Measurements from ENCODE around the gene CDK2AP2.
"Not testable (repeated sequence)": the region's sequence is repeated elsewhere in the genome, so short reads cannot be mapped to it uniquely, and the experiment has no call there.

The CDK2AP2 gene

DNA sequence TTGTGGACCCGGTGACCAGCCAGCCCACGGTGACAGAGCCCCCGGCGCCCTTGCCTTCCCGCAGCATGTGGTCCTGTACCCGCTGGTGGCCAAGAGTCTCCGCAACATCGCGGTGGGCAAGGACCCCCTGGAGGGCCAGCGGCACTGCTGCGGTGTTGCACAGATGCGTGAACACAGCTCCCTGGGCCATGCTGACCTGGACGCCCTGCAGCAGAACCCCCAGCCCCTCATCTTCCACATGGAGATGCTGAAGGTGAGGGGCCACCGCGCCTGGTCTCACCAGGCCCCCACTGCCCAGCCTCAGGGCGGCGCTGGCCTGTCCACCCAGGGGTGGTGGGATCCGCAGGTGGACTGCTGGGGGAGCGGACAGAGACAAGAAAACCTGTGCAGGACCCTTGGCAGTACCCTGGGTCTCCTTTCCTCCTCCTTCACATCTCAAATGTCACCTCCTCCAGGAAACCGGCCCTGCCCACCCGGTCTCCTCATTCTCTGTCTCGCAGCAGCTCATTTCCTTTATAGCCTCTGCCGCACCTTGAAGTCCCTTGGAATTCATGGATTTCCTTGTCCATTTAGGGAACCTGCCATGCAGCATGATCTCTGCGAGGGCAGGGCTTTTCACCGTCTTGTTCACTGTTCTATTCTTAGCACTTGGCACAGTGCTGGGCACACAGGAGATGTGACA, 18.6 kb downstream of the CDK2AP2 start:
- no peak for DNase-seq

- no peak for DNase-seq
Observed at GRCh38 chr11:67486481-67487195, 21.3 kb downstream of the CDK2AP2 start.

DNA sequence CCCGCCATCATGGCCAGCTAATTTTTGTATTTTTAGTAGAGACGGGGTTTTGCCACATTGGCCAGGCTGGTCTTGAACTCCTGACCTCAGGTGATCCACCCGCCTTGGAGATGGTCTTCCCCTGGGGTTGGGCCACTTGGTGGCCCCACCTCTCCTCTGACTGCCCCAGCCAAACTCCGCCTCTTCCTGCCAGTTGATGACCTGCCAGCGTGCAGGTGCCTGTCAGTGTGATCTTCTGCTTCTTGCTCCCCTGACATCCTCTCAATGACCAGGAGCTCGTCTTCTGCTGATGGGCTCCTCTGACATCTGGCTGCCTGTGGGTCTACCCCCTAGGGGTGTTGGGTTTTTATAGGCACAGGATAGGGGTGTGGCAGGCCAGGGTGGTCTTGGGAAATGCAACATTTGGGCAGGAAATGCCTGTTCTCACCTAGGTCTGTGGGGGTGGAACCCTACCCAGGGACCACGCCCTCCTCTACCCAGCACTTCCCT, 22.0 kb downstream of the CDK2AP2 start:
- not testable (repeated sequence) for DNase-seq

- DNase-seq = no peak
Observed at GRCh38 chr11:67484847-67485311, 23.1 kb downstream of the CDK2AP2 start.

GRCh38 chr11:67483831-67484665, 23.9 kb downstream of the CDK2AP2 start:
- DNase-seq = no peak

DNA sequence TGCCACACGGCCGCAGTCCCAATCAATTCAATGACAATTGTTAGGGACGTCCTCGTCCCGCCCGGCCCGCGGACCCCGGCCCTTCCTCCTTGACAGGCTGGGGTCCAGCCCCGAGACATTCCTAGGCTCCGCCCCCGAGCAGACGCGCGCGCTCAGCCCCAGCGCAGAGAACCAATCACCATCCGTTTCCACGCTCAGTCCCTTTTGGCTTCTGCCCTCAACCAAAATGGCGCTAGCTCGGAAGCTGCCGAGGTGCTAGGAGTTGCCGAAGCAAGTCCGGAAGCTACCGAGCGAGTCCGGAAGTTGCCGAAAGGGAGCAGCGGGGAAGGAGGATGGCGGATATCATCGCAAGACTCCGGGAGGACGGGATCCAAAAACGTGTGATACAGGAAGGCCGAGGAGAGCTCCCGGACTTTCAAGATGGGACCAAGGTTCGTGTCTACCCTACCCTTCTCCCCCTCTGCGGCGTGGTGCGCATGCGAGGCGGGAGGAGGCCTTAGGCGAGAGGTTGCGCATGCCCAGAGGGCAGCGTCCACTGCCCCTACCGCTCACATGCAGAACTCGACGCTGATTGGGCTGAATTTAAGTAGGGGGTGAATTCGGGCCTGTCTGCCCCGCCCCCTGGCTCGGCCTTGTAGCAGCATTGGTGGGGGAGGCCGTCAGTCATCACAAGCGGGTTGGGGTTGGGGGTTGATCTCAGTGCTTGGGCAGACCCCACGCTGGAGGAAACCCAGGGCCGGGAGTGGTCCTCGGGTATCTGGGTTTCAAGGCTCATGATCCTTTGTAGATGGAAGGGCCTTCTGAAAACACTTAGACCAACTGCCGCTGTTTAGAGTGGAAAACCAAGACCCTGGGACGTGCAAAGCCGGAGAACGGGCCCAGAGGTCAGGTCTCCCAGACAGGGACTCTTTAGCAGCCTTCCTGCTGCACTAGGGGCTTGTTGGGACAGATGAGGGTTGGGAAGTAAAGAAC, 24.8 kb downstream of the CDK2AP2 start, which contains the start of gene AIP:
AIP (plus strand) TSS at position 200 of the 972 bp plus-strand sequence; CDS start at position 333, 133 bp downstream.
- peak; percentile 97 for DNase-seq

GRCh38 chr11:67482275-67482826, 25.6 kb downstream of the CDK2AP2 start:
- no peak for DNase-seq

DNA sequence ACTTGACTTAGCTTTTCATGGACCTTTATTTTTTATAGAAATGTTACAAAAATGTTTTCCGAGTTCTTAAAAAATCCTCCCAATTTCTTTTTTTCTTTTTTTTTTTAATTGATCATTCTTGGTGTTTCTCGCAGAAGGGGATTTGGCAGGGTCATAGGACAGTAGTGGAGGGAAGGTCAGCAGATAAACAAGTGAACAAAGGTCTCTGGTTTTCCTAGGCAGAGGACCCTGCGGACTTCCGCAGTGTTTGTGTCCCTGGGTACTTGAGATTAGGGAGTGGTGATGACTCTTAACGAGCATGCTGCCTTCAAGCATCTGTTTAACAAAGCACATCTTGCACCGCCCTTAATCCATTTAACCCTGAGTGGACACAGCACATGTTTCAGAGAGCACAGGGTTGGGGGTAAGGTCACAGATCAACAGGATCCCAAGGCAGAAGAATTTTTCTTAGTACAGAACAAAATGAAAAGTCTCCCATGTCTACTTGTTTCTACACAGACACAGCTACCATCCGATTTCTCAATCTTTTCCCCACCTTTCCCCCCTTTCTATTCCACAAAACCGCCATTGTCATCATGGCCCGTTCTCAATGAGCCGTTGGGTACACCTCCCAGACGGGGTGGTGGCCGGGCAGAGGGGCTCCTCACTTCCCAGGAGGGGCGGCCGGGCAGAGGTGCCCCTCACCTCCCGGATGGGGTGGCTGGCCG, 30.5 kb downstream of the CDK2AP2 start:
- not testable (repeated sequence) for DNase-seq

- not testable (repeated sequence) for DNase-seq
Observed at GRCh38 chr11:67476692-67477091, 31.3 kb downstream of the CDK2AP2 start.

DNA sequence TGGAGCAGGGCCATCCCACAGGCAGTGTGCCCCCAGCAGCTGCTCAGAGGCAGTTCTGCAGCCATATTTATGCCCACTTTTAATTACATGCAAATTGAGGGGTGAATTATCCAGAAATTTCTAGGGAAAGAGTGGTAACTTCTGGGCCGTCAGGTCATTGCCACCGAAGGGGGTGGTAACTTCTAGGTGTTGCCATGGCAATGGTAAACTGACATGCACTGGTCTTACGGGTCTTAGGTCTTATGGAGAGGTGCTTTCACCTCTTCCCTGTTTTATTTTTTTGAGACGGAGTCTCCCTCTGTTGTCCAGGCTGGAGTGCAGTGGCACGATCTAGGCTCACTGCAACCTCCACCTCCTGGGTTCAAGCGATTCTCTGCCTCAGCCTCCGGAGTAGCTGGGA, 35.1 kb downstream of the CDK2AP2 start:
- no peak for DNase-seq

GRCh38 chr11:67470337-67471002, 37.5 kb downstream of the CDK2AP2 start:
- DNase-seq = no peak

GRCh38 chr11:67469508-67469811, 38.5 kb downstream of the CDK2AP2 start:
- DNase-seq = no peak

GRCh38 chr11:67468759-67469507, 39.0 kb downstream of the CDK2AP2 start, which contains the start of gene TMEM134:
TSS of gene TMEM134 (minus strand) at chr11:67469251. CDS start at chr11:67469192, 59 bp downstream.
- DNase-seq = peak; percentile 91

- no peak for DNase-seq
Observed at GRCh38 chr11:67468456-67468758, 39.6 kb downstream of the CDK2AP2 start.

DNA sequence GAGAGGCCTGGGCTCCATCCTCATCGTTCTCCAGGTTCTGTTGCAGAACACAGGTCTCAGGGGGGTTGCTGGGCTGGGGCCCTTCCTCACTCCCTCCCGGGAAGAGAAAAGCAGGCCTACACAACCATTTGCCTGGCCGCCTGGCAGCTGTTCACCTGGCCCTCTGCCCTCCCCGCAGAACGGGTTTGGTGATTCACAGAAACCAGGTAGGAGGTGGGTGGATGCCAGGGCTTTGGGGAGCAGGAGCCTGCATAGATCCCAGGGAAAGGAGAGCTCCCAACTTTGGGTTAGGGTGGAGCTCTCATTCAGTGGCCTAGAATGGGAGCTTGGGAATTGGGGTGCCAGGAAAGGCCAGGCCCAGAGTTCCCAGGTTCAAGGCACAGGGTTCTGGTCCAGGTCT, 39.9 kb downstream of the CDK2AP2 start:
- no peak for DNase-seq

GRCh38 chr11:67466962-67467771, 40.8 kb downstream of the CDK2AP2 start:
- no peak for DNase-seq

DNA sequence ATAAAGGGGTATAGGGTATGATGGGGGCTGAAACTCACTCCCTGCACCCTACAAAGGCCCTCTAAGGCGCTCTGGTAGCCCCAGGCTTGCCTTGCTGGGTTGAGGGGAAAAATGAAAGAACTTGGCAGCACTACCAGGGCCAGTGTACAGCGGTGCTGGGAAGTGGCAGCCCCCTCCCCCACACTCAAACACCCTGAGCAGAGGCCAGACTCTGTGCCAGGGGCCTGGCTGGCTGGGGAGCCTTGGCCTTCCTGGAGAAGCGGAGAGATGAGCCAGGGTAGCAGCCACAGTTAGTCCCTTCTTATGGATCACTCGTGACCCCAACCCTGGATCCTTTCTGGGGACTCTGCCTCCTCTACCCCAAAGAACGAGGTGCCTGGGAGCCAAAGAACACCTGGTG, 41.6 kb downstream of the CDK2AP2 start:
- DNase-seq = no peak

DNA sequence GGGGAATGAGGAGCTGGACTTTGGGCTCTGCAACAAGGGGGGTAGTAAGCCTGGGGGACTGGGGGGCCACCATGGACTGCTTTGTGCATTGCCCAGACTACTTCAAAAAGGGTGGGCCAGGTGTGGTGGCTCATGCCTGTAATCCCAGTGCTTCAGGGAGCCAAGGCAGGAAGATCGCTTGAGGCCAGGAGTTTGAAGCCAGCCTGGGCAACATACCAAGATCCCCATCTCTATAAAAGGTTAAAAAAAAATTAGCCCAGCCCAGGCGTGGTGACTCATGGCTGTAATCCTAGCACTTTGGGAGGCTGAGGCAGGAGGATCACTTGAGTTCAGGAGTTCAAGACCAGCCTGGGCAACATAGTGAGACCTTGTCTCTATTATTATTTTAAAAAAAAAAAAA, 42.4 kb downstream of the CDK2AP2 start:
- DNase-seq = not testable (repeated sequence)

DNA sequence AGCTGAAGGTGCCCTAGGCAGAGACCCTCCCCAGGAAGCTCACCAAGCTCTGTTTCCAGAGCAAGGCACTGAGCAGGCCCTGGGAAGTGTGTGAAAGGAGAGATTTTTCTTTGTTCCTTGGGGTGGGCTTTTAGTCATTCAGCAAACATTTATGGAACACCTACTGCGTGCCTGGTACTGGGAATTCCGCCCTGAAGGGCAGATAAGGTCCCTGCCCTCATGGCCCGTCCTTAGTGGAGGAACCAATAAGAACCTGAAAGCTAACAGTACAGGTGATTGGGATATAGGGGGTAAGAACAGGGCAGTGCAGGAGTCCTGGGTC, 42.8 kb downstream of the CDK2AP2 start:
- DNase-seq = no peak

Measured in HCEC 1CT (cell line).